SKM-1 (cell line): ENCODE data around the gene CCDC61.

Experiments
- DNase-seq: peaks from one replicate; lab custom pipeline; 2025; ENCODE audit not compliant: unreplicated experiment; lab: John Stamatoyannopoulos, UW

The CCDC61 gene

DNA sequence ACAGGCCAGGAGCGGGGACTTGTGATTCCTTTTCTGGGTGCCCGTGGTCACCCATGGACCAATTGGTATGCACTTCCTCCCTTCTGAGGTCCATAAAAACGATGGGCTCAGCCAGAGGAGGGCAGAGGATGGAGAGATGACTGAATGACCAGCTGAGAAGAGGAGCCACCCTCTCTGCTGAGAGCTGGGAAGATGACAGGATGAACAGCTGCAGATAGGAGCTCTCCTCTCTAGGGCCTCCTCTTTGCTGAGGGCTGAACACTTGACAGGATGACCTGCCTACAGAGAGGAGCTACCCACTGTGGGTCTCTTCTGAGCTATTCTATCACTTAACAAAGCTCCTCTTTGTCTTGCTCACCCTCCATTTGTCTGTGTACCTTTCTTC, 41.5 kb downstream of the CCDC61 start:
- DNase-seq: no peak

DNA sequence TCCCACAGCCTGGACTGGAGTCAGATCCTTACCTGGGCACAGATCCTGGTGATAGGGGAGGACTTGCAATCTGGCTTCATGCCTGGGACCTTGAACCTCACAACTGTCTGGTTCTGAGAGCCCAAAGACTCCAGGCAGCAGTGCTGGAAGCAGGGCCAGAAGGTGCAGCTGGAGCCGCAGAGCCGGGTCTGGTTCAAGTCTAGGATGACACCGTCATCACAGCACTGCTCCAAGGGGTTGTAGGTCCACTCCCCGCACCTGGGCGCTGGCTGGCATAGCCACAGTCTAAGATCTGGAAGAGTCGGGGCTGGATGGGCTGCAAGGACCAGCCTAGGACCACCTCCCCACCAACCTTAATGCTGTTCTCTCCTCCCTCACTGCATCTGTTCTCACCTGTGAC, 44.9 kb downstream of the CCDC61 start:
- DNase-seq: no peak

DNA sequence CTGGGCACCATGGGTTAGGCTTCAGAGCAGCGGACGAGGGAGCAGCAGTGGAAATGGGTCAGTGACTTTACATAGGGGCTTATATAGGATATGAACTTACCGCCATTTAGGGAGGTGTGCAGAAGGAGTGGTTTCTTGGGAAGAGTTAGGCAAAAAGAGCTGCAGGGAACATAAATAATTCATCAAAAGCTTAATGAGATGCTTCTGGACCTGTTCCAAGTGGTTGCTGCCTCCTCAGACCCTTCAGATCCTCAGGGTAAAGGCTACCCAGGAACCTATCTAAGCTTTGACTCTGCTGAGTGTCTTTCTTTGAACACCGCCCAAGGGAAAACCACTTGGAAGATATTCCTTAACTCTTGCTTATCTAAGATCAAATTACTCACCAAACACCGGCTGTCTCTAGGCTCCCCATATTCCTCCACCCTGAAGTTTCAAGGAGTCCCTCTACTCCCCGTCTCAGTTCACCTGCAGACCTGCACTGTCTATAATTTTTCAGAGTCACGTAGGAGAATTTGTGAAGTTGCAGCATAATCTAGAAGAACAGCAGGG, 45.8 kb downstream of the CCDC61 start, which contains the start of gene IGFL4:
Gene IGFL4, minus strand, starts transcription at position 51 of the 549 bp plus-strand sequence. Its CDS starts 40 bp downstream, at position 11.
- DNase-seq: no peak

DNA sequence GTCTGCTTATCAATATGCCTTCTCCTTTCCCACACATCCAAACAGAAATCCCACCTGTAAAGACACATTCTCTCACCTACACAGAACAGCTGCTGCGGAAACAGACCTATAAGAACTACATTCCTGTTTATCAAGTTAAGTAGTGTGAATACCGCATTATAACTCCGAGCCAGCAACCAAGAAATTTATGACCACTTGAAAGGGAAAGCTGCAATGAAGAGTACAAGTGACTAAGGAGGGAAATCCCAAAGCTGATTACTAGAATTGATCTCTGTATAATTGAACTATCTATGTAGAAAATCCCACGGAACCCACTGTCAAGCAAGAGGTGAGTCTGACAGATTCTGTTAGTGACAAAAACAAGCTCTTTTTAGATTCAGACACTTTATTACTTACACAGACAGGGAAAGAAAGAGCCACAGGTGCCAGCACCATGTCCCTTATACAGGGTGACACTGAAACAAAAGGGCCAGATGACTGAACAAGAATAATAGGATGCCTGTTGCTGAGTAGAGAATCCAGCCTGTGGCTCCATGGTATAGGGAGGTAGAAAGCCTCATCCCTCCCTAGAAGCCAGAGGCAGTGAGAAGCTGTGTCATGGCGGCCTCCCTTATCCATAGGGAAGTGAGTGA, 47.1 kb downstream of the CCDC61 start:
- no peak for DNase-seq

DNA sequence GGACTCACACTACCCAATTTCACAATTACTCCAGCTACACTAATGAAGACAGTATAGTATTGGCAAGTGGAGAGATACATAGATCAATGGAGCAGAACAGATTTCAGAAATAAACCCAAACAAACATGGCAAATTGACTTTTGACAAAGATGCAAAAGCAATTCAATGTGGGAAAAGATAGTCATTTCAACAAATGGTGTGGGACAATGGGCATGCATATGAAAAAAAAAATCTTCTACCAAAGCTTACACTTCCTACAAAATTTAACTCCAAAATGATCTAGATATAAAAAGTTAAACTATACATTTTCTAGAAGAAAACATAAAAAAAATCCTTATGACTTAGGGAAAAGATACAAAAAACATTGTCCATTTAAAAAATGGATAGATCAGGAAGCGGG, 48.3 kb downstream of the CCDC61 start:
- no peak for DNase-seq

DNA sequence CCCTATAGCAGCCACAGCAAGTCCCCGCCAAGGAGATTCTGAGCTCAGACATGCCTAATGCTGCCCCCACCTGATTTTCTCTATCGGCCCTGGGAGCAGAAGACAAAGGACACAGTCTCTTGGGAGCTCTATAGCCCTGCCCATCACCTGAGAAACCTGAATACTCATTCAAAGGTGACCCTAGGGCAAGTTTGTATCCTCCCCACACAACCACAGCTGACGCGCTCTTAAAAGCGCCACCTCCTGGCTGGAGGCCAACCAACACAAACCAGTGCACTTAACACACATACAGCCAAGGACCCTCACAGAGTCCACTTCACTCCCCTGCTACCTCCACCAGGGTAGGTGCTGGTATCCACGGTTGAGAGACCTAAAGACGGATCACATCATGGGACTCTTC, 54.3 kb downstream of the CCDC61 start:
- no peak for DNase-seq

DNA sequence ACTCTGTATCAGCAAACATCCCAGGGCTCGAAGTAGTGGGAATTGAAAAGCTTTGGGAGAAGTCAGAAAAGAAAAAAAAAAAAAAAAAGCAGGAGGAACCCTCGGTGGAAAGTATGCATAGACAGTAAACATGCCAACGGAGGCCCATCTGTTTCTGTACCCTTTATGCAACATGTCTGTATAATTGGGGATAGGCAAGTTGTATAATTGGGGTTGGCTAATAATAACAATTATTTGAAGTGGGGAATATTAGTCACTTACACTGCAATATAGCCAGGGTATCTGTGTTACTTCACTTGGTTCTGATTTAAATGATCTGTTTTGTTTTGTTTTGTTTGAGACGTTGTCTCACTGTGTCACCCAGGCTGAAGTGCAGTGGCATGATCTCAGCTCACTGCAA, 57.6 kb downstream of the CCDC61 start:
- DNase-seq: no peak

DNA sequence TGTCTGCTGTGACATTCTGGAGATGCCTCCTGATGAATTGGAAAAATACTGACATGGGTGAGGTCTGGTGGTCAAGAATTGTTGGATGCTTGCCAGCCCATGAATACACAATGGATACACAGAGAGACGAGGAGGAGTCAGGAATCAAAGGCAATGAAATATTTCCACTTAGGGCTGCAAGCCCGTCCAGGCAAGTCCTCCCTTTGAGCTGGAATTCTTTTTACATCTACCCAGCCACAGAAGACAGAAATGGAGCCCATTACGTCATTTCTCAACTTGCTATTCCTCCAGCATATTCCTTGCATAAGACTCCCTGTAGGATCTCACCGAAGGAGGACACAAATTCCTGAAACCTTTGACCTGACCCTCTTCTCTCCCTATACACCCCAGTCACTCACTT, 61.3 kb downstream of the CCDC61 start:
- DNase-seq: no peak

DNA sequence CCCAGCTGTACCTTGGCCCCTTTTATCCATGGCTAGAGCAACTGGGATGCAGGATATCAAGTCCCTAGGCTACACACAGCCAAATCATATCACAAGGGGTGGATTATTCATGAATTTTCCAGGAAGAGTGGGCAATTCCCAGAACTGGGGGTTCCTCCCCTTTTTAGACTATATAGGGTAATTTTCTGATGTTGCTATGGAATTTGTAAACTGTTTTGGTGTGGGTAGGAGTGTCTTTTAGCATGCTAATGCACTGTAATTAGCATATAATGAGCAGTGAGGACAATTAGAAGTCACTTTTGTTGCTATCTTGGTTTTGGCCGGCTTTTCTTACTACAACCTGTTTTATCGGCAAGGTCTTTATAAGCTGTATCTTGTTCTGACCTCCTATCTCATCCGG, 63.5 kb downstream of the CCDC61 start:
- DNase-seq: no peak

DNA sequence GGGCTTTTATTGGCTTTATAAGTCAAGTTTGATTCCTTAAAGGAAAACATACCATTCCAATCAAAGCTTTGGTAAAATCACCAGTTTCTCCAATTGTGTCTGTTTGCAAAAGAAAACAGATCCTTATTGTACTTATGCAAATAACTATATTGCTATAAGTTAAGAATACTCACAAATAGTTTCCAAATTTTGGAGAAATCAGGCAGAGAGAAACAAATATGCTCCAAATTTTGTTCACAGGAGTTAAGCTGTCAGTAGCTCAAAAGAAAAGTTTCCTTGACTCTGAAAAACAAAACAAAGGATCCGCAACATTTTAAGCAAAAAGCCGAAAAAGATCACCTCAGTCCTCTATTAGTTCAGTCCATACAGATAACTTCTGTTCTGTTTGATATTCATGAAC, 64.7 kb downstream of the CCDC61 start:
- DNase-seq: no peak

DNA sequence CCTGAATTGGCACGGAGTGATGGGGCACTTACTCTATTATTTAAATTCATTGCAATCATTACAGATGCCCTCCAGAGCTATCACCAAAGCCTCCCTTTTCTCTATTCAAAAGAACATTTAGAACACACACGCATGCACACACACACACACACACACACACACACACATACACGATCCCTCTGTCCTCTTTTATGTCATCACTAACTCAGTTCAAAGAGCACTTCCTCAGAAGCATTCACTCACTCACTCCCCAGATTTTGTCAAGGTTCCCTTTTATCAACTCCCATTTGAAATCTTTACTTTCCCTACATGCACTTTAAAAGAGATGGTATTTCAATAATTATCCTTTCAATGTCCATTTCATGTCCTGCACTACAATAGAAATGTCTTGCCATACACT, 67.9 kb downstream of the CCDC61 start:
- no peak for DNase-seq

DNA sequence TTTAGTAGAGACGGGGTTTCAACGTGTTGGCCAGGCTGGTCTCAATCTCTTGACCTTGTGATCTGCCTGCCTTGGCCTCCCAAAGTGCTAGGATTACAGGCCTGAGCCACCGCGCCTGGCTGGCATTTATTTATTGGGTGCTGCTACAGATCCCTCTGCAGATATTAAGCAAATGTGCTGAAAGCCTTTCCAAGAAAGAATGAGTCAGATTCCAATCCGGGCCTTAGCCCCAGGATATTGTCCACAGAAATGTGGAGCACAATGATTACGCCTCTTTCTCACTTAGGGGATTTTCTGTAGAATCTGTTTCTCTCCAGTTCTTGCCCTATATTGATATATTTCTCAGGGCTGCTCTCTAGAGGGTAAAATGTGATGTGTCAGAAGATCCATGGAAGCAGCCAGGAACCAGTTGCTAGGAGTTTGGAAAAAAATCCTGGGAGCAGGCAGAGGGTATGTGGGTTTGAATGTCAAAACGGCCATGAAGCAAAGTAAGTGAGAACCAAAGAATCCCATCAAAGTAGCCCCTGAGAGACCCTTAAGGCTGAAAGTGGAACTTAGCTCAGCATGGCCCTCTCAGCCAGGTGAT, 70.3 kb downstream of the CCDC61 start:
- no peak for DNase-seq

DNA sequence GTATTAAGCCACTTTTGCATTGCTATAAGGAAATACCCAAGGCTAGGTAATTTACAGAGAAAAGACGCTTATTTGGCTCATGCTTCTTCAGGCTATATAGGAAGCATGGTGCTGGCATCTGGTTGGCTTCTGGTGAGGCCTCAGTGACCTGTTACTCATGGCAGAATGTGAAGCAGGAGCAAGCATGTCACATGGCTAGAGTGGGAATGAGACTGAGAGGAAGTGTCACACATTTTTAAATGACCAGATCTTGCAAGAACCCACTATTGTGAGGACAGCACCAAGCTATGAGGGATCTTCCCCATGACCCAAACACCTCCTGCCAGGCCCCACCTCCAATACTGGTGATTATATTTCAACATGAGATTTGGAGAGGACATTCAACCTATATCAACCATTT, 71.2 kb downstream of the CCDC61 start:
- no peak for DNase-seq

DNA sequence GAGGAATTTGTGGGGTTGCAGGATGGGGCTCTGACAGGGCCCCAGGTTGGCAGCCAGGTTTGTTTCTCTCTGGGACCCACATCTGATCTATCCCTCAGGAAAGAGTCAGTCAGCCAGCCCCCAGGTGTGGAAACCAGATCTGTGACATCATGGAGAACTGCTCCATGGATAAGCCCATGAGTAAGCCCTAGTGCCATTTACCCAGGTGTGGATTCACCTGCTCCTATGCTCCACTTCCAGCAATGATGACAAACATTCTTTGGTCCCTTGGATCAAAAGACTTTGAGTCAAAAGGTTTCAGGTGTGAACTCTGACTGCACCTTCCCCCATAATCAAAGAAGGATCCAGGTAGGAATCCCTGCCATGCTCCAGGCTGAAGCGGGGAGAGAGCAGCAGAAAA, 72.4 kb downstream of the CCDC61 start:
- DNase-seq: no peak
